GM13976 (cell line): Measurements from ENCODE around the gene TACR2.

ENCODE experiments used
- DNase-seq: peaks from one replicate; pipeline ENCODE4 v3.0.0; 2012; ENCODE audit warnings: low spot score
- in situ Hi-C: fragments of 300-500 bp; cut with MboI; formaldehyde crosslinking; loops from one replicate; pipeline ENCODE4 v1.12.0; 2022; ENCODE audit warnings: low sequenced_read_pairs, mixed read lengths, inconsistent platforms; ENCODE audit not compliant: unreplicated experiment
- TF ChIP-seq, protein P1 (sequence below): IDR thresholded peaks from 2 replicates; pipeline ENCODE4 v1.5.1; 2012; ENCODE audit warnings: borderline replicate concordance, mild to moderate bottlenecking; ENCODE audit not compliant: insufficient read depth; ENCODE audit errors: extremely low read depth, missing control alignments, control extremely low read depth

TACR2 gene

DNA sequence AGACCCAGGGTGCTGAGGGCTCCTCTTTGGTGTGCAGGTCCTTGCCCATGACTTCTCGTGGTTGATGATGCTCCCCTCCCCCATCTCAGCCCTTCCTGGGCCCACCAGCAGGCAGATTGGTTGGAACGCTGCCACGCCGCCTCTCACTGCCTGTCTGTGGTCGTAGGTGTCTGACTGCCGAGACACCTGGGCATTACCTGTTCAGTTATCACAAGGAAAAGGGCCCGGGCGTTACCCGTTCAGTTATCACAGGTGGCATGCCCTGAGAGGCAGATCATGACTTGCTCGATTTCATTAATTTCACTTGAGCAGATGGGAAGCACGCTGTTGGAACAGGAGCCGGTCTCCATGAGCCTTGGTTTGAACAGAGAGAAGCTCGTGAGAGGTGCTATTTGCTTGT is 42.5 kb downstream of the TACR2 start:
- DNase-seq: no peak
- in situ Hi-C loops: no loop called here
- TF ChIP-seq, protein P1, sequence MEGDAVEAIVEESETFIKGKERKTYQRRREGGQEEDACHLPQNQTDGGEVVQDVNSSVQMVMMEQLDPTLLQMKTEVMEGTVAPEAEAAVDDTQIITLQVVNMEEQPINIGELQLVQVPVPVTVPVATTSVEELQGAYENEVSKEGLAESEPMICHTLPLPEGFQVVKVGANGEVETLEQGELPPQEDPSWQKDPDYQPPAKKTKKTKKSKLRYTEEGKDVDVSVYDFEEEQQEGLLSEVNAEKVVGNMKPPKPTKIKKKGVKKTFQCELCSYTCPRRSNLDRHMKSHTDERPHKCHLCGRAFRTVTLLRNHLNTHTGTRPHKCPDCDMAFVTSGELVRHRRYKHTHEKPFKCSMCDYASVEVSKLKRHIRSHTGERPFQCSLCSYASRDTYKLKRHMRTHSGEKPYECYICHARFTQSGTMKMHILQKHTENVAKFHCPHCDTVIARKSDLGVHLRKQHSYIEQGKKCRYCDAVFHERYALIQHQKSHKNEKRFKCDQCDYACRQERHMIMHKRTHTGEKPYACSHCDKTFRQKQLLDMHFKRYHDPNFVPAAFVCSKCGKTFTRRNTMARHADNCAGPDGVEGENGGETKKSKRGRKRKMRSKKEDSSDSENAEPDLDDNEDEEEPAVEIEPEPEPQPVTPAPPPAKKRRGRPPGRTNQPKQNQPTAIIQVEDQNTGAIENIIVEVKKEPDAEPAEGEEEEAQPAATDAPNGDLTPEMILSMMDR: no peak

- DNase-seq: no peak
- in situ Hi-C loops: no loop called here
- TF ChIP-seq, protein P1: no peak
These were observed 44.4 kb downstream of the TACR2 start for GRCh38 chr10:69372126-69372980.

GRCh38 chr10:69367469-69367868 is 49.2 kb downstream of the TACR2 start:
- in situ Hi-C loops: no loop called here
- TF ChIP-seq, protein P1: no peak
- no peak for DNase-seq

DNA sequence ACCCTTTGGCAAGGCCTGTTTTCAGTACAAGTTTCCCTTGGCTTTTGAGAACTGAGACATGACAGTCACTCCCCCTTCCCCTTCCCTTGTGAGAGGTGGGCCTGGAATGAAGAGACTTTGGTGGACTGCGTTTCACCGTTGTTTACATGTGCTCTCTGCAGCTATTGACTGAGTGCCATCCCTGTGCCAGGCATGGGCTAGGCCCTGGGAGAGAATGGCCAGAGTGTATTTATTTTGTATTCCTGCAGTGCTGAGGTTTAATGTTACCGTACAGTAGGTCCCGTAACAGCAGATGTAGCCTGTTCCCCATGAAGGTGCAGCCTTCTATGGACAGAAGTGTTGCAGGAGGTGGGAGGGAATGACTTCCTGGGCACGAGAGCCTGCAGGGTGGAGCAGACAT is 50.0 kb downstream of the TACR2 start:
- DNase-seq: no peak
- in situ Hi-C loops: no loop called here
- TF ChIP-seq, protein P1: no peak

DNA sequence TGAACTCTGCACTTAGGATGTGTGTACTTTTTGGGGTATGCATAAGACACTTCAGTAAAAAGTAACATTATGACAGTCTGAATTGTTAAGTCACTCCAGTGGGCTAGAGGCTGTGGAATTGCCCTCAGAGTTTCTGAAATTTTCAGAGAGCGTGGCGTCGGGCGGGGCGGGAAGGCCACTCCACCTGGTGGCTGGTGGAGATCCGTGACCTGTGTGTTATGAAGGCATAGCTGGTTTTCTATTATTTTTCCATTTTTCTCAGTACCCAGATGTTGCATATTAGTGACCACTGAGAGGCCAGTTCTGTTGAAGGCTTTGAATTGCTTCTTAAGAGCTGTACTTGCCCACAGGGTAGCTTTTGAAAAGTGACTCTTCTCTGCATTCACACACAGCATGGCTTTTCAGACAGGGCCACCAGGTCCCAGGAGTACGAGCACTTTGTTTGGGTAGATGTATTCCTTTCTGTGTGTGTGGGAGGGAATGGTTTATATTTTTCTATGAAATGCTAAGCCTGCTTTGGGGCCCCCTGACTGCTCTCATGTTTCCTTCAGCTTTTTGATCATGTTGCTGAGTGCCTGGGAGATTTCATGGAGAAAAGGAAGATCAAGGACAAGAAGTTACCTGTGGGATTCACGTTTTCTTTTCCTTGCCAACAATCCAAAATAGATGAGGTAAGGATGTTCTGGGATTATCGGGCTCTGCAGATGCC is 52.3 kb downstream of the TACR2 start:
- TF ChIP-seq, protein P1: no peak
- DNase-seq: no peak
- in situ Hi-C loops: no loop called here

- TF ChIP-seq, protein P1: no peak
- in situ Hi-C loops: no loop called here
These were observed 53.1 kb downstream of the TACR2 start for GRCh38 chr10:69363666-69364065.

More at GRCh38 chr10:69363666-69364065, 53.1 kb downstream of the TACR2 start:
- DNase-seq: no peak
